HEK293 (cell line): ENCODE measurements around the gene STRA8.

Experiments
- CTCF ChIP-seq: fragments of 450-650 bp; formaldehyde crosslinking; IDR thresholded peaks from 2 replicates; pipeline ENCODE4 v1.5.1; 2016; ENCODE audit warnings: missing biosample characterization, missing genetic modification characterization
- GLI4 ChIP-seq: fragments of 450-650 bp; formaldehyde crosslinking; IDR thresholded peaks from 2 replicates; pipeline ENCODE4 v1.5.1; 2016; ENCODE audit warnings: missing biosample characterization, missing genetic modification characterization
- YY1 ChIP-seq: fragments of 450-650 bp; formaldehyde crosslinking; IDR thresholded peaks from 2 replicates; pipeline ENCODE4 v1.5.1; 2018; ENCODE audit warnings: missing biosample characterization, missing genetic modification characterization
- ZNF174 ChIP-seq: fragments of 450-650 bp; formaldehyde crosslinking; IDR thresholded peaks from 2 replicates; pipeline ENCODE4 v1.5.0; 2017; ENCODE audit warnings: missing biosample characterization, mild to moderate bottlenecking, missing genetic modification characterization
- ZNF555 ChIP-seq: fragments of 450-650 bp; formaldehyde crosslinking; conservative IDR thresholded peaks from 2 replicates; pipeline ENCODE4 v1.5.1; 2017; ENCODE audit warnings: missing biosample characterization, mild to moderate bottlenecking, missing genetic modification characterization, inconsistent platforms
- ZNF747 ChIP-seq: fragments of 450-650 bp; formaldehyde crosslinking; IDR thresholded peaks from 2 replicates; pipeline ENCODE4 v1.5.1; 2016; ENCODE audit warnings: missing biosample characterization, missing genetic modification characterization

- TF ChIP-seq ZNF555 (tag by site-specific recombination) (no peak), CTCF (tag by site-specific recombination) (no peak), ZNF174 (tag by site-specific recombination) (no peak), GLI4 (no peak), YY1 (tag by site-specific recombination) (0 out of 2 replicates have a peak, but pooled peaks have one; percentile 14), ZNF747 (tag by site-specific recombination) (no peak)
Observed at GRCh38 chr7:135260470-135260869, 26.8 kb downstream of the STRA8 start.
